ENCODE data around the gene NEGR1.

GRCh38 chr1:72140222-72140621 lies 142.1 kb downstream of the NEGR1 start:
- TF ChIP-seq, protein P1, sequence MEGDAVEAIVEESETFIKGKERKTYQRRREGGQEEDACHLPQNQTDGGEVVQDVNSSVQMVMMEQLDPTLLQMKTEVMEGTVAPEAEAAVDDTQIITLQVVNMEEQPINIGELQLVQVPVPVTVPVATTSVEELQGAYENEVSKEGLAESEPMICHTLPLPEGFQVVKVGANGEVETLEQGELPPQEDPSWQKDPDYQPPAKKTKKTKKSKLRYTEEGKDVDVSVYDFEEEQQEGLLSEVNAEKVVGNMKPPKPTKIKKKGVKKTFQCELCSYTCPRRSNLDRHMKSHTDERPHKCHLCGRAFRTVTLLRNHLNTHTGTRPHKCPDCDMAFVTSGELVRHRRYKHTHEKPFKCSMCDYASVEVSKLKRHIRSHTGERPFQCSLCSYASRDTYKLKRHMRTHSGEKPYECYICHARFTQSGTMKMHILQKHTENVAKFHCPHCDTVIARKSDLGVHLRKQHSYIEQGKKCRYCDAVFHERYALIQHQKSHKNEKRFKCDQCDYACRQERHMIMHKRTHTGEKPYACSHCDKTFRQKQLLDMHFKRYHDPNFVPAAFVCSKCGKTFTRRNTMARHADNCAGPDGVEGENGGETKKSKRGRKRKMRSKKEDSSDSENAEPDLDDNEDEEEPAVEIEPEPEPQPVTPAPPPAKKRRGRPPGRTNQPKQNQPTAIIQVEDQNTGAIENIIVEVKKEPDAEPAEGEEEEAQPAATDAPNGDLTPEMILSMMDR (IDR thresholded peaks at IDR 0.05) = no peak
- TF ChIP-seq POLR2A (IDR thresholded peaks at IDR 0.05) (no peak), POLR2AphosphoS5 (IDR thresholded peaks at IDR 0.05) (no peak), EP300 (IDR thresholded peaks at IDR 0.05) (no peak)
